ENCODE results near the gene MTMR12. TPM values are rescaled to one million over a fixed set of nuclear protein-coding genes. Genes with fewer than 3 reads are reported as not detected.

Gene MTMR12
- total RNA-seq, 2 experiments from 2014 or later, result 33.6 to 71.9 TPM

DNA sequence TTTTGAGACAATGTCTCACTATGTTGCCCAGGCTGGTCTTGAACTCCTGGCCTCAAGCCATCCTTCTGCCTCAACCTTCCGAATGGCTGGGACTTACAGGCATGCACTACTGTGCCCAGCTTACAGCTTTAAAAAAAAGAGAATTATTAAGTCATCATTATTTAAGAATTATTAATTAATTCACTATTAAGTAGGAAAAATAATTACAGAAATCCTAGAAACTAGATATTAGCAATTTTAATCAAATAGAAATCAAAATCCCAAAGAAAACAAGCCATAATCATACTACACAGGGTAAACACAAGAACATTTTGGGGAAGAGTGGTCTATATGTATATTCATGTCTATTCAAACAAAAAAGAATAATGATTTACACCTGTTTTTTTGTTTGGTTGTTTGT lies 19.6 kb upstream of the MTMR12 start:
- Histone ChIP-seq H3K79me2 (ENCODE audit: insufficient read depth, low read depth, low read length) (no peaks in the 10 kb centered on the region), H3K36me3 (ENCODE audit: insufficient read depth, low read length) (no peaks in the 10 kb centered on the region), H3K4me3 (ENCODE audit: low read depth, low read length, poor library complexity, severe bottlenecking) (no peak overlapping the region), H4K20me1 (ENCODE audit: insufficient read depth, low read length) (no peaks in the 10 kb centered on the region), H3K9me2 (ENCODE audit: insufficient read depth, low read length) (no peaks in the 10 kb centered on the region), H3K9me3 (ENCODE audit: low read length) (peaks cover 10% of the 10 kb centered on the region; the same call in 1 of the 2 replicates), H2AFZ (ENCODE audit: low read length) (no peak overlapping the region), H3K4me2 (ENCODE audit: low read length) (no peak overlapping the region), H3K4me1 (ENCODE audit: insufficient read depth, low read length, poor library complexity, severe bottlenecking) (no peaks in the 10 kb centered on the region), H3K27ac (ENCODE audit: low read depth, low read length, poor library complexity, severe bottlenecking) (no peak overlapping the region)
- POLR2A ChIA-PET, result interaction anchor here (0.9 kb wide), 1 partner anchor 13 kb away, joined by 3 read pairs; no protein-coding TSS in a partner anchor
- no TSS peak for BruUV-seq (replicated peaks)
- CTCF ChIA-PET (ENCODE audit: unreplicated experiment), result no interaction called here
- intact Hi-C loops (cut with micrococcal nuclease; ENCODE audit: unreplicated experiment), result no loop called here
- TF ChIP-seq, protein P1, sequence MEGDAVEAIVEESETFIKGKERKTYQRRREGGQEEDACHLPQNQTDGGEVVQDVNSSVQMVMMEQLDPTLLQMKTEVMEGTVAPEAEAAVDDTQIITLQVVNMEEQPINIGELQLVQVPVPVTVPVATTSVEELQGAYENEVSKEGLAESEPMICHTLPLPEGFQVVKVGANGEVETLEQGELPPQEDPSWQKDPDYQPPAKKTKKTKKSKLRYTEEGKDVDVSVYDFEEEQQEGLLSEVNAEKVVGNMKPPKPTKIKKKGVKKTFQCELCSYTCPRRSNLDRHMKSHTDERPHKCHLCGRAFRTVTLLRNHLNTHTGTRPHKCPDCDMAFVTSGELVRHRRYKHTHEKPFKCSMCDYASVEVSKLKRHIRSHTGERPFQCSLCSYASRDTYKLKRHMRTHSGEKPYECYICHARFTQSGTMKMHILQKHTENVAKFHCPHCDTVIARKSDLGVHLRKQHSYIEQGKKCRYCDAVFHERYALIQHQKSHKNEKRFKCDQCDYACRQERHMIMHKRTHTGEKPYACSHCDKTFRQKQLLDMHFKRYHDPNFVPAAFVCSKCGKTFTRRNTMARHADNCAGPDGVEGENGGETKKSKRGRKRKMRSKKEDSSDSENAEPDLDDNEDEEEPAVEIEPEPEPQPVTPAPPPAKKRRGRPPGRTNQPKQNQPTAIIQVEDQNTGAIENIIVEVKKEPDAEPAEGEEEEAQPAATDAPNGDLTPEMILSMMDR (conservative IDR thresholded peaks at IDR 0.05; ENCODE audit: low read length), result no peak
- no peak for TF ChIP-seq EZH2phosphoT487 (IDR thresholded peaks at IDR 0.05; ENCODE audit: borderline replicate concordance, low read depth, low read length)
- no peak for DNase-seq (ENCODE audit: low spot score)

DNA sequence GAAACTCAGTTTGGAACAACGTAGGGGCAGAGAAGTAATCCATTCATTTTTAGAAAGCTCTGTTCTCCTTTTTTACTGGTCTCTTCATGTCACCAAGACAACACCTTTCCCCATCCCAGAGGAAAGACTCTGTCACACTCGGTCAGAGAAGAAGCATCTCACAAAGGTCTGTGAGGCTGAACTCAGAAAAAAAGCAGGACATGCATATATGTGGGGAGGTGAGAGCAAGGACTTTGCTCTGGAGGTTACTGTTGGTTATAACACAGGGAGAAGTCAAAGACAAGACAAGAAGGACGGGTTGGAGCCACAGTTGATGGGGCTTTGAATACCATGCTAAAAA lies 19.2 kb upstream of the MTMR12 start:
- Histone ChIP-seq H4K20me1 (ENCODE audit: insufficient read depth, low read length) (no peaks in the 10 kb centered on the region), H3K36me3 (ENCODE audit: insufficient read depth, low read length) (no peaks in the 10 kb centered on the region), H3K27ac (ENCODE audit: low read depth, low read length, poor library complexity, severe bottlenecking) (no peak overlapping the region), H3K4me1 (ENCODE audit: insufficient read depth, low read length, poor library complexity, severe bottlenecking) (no peaks in the 10 kb centered on the region), H3K4me2 (ENCODE audit: low read length) (no peak overlapping the region), H3K4me3 (ENCODE audit: low read depth, low read length, poor library complexity, severe bottlenecking) (no peak overlapping the region), H2AFZ (ENCODE audit: low read length) (no peak overlapping the region), H3K9me2 (ENCODE audit: insufficient read depth, low read length) (no peaks in the 10 kb centered on the region), H3K79me2 (ENCODE audit: insufficient read depth, low read depth, low read length) (no peaks in the 10 kb centered on the region), H3K9me3 (ENCODE audit: low read length) (peaks cover 6% of the 10 kb centered on the region; the same call in 1 of the 2 replicates)
- BruUV-seq (replicated peaks), result no TSS peak
- intact Hi-C loops (cut with micrococcal nuclease; ENCODE audit: unreplicated experiment), result no loop called here
- ChIA-PET CTCF (ENCODE audit: unreplicated experiment) (no interaction called here), POLR2A (no interaction called here)
- TF ChIP-seq, protein P1 (conservative IDR thresholded peaks at IDR 0.05; ENCODE audit: low read length), result no peak
- no peak for TF ChIP-seq EZH2phosphoT487 (IDR thresholded peaks at IDR 0.05; ENCODE audit: borderline replicate concordance, low read depth, low read length)
- DNase-seq (ENCODE audit: low spot score), result no peak

DNA sequence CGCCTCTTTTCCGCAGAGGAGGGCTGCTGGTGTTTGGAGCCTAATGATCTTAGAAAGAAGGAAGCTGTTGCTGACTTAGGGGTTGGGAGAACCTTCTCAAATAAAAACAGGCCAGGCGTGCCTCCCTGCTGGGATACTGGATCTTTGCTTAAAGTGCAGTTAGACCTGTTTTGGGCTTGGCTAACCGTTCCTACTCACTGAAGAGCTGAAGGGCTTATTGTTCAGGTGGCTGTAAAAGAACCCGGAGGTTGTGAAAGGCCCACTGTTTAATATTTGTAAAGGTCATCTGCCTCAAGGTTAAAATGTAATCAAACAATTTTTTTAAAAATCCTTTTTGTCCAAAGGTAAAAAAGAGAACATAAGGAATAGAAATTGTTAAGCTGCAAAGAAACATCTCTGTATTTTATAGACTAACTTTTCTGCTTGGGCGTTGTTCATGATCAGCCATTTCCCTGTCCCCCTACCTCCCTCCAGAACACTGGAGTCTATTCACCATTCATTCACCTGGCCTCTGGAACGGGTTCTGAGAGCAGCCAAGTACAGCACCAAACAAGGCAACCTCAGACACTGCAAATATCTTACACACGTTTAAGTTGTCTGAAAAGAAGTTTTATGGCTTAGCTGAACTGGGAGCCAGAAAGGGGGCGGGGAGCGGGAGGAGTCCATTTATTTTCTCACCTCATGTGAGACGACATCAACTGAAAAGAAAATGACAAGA lies 18.6 kb upstream of the MTMR12 start:
- Histone ChIP-seq H3K9me3 (ENCODE audit: low read length) (peaks cover under 1% of the 10 kb centered on the region; the same call in 1 of the 2 replicates), H2AFZ (ENCODE audit: low read length) (no peak overlapping the region), H3K36me3 (ENCODE audit: insufficient read depth, low read length) (no peaks in the 10 kb centered on the region), H3K4me3 (ENCODE audit: low read depth, low read length, poor library complexity, severe bottlenecking) (no peak overlapping the region), H3K27ac (ENCODE audit: low read depth, low read length, poor library complexity, severe bottlenecking) (no peak overlapping the region), H3K4me1 (ENCODE audit: insufficient read depth, low read length, poor library complexity, severe bottlenecking) (no peaks in the 10 kb centered on the region), H3K79me2 (ENCODE audit: insufficient read depth, low read depth, low read length) (no peaks in the 10 kb centered on the region), H4K20me1 (ENCODE audit: insufficient read depth, low read length) (no peaks in the 10 kb centered on the region), H3K4me2 (ENCODE audit: low read length) (no peak overlapping the region), H3K9me2 (ENCODE audit: insufficient read depth, low read length) (no peaks in the 10 kb centered on the region)
- ChIA-PET POLR2A (no interaction called here), CTCF (ENCODE audit: unreplicated experiment) (interaction anchor here (0.5 kb wide), 1 partner anchor 261 kb away, joined by 4 read pairs; no protein-coding TSS in a partner anchor)
- TF ChIP-seq, protein P1 (conservative IDR thresholded peaks at IDR 0.05; ENCODE audit: low read length), result no peak
- no peak for TF ChIP-seq EZH2phosphoT487 (IDR thresholded peaks at IDR 0.05; ENCODE audit: borderline replicate concordance, low read depth, low read length)
- intact Hi-C loops (cut with micrococcal nuclease; ENCODE audit: unreplicated experiment), result no loop called here
- DNase-seq (ENCODE audit: low spot score), result no peak
- BruUV-seq (replicated peaks), result no TSS peak
